Tibial nerve (tissue), 4 donors: Measurements from ENCODE around the gene DSG3. TPM values are rescaled to one million over a fixed set of nuclear protein-coding genes. Genes with fewer than 3 reads are reported as not detected.
"Not testable (repeated sequence)": the region's sequence is repeated elsewhere in the genome, so short reads cannot be mapped to it uniquely, and the experiment has no call there.

Experiments
- DNase-seq, 2 donors: peaks; one replicate each; pipeline ENCODE4 v3.0.0-alpha.2; 2019; ENCODE audit warnings: low spot score in 2 of 2
- H3K27ac ChIP-seq, 4 donors: fragments of 200-600 bp; sonication (generic) in 3 of 4; one replicate each; pipeline ENCODE4 v1.5.1; 2017 to 2019; ENCODE audit warnings: mild to moderate bottlenecking in 1 of 4
- H3K27me3 ChIP-seq, 2 donors: fragments of 200-600 bp; sonication (generic) in 1 of 2; one replicate each; pipeline versions ENCODE4 v1.5.1 to v1.6.0; 2017 to 2019
- H3K36me3 ChIP-seq, 3 donors: fragments of 200-600 bp; sonication (generic); one replicate each; pipeline ENCODE4 v1.5.1; 2018 to 2019
- H3K4me1 ChIP-seq, 4 donors: fragments of 200-600 bp; sonication (generic) in 3 of 4; one replicate each; pipeline ENCODE4 v1.5.1; 2017 to 2019
- H3K4me3 ChIP-seq, 4 donors: fragments of 200-600 bp; sonication (generic) in 3 of 4; one replicate each; pipeline ENCODE4 v1.5.1; 2017 to 2019; ENCODE audit warnings: mild to moderate bottlenecking in 1 of 4, moderate library complexity in 1 of 4
- H3K9me3 ChIP-seq, 4 donors: fragments of 200-600 bp; sonication (generic) in 3 of 4; one replicate each; pipeline ENCODE4 v1.5.1; 2017 to 2019
- CTCF ChIP-seq, 5 experiments: fragments of 200-600 bp in 3 of 5; fragments of 450-650 bp in 2 of 5; sonication (generic) in 3 of 5; IDR thresholded peaks; one replicate each; pipeline ENCODE4 v1.5.1; 2016 to 2019; ENCODE audit warnings: antibody characterized with exemption in 5 of 5, mild to moderate bottlenecking in 3 of 5, moderate library complexity in 2 of 5
- EP300 ChIP-seq, 2 donors: sonication (generic); formaldehyde crosslinking; IDR thresholded peaks; one replicate each; pipeline ENCODE4 v1.6.1; 2017; ENCODE audit warnings: antibody characterized with exemption in 2 of 2, mild to moderate bottlenecking in 1 of 2
- POLR2A ChIP-seq, 2 donors: fragments of 450-650 bp; IDR thresholded peaks; one replicate each; pipeline ENCODE4 v1.6.1; 2017; ENCODE audit warnings: antibody characterized with exemption in 2 of 2, mild to moderate bottlenecking in 2 of 2, moderate library complexity in 2 of 2
- WGBS, 2 donors: methylation state at CpG; one replicate each; pipeline ENCODE4 v1.1.5; 2018; 5-methylcytosine and 5-hydroxymethylcytosine counted together
- total RNA-seq, 4 donors: library from RNA; depleted of rRNA; stranded (reverse); fragments of >200 nt; gene quantifications; one replicate each; pipeline ENCODE4 v1.1.0, GENCODE V29; 2016

The DSG3 gene
- total RNA-seq, 4 donors from 2014 or later, result not detected

GRCh38 chr18:31493941-31494340 lies 46.4 kb downstream of the DSG3 start:
- peaks cover 0 to 15% (median 0%) of the 10 kb centered on the region in 4 donors for H3K4me1 ChIP-seq
- no peaks in the 10 kb centered on the region for H3K36me3 ChIP-seq
- no peak for TF ChIP-seq EP300 (IDR thresholded peaks at IDR 0.05)
- TF ChIP-seq CTCF (IDR thresholded peaks at IDR 0.05), result no peak
- TF ChIP-seq POLR2A (IDR thresholded peaks at IDR 0.05), result no peak
- no peak for DNase-seq
- peaks cover 0 to 21% of the 10 kb centered on the region in 2 donors for H3K27me3 ChIP-seq
- H3K4me3 ChIP-seq, result no peak overlapping the region
- no peak overlapping the region for H3K27ac ChIP-seq
- H3K9me3 ChIP-seq, result no peaks in the 10 kb centered on the region

GRCh38 chr18:31494705-31495244 lies 47.2 kb downstream of the DSG3 start:
- not testable (repeated sequence) for DNase-seq, H3K36me3 ChIP-seq, H3K27ac ChIP-seq, H3K9me3 ChIP-seq, H3K4me3 ChIP-seq
- H3K4me1 ChIP-seq, result peaks cover 0 to 17% (median 0%) of the 10 kb centered on the region in 4 donors
- WGBS, 2 donors, result 57 to 71% methylated on average over 2 of the region's 2 CpGs
- peaks cover 0 to 29% of the 10 kb centered on the region in 2 donors for H3K27me3 ChIP-seq

GRCh38 chr18:31497404-31497835 lies 49.9 kb downstream of the DSG3 start:
- 49 to 58% methylated on average over 7 to 14 of the region's 25 CpGs for WGBS, 2 donors
- Histone ChIP-seq H3K36me3 (no peaks in the 10 kb centered on the region), H3K9me3 (no peaks in the 10 kb centered on the region), H3K27ac (peak overlapping the region in 2 of 4 donors; percentile 51 to 80), H3K4me3 (peak overlapping the region in 3 of 4 donors; percentile 27 to 62 (median 51)), H3K4me1 (peaks cover 0 to 17% (median 0%) of the 10 kb centered on the region in 4 donors), H3K27me3 (peaks cover 0 to 35% of the 10 kb centered on the region in 2 donors)
- TF ChIP-seq POLR2A (IDR thresholded peaks at IDR 0.05), result no peak
- no peak for TF ChIP-seq CTCF (IDR thresholded peaks at IDR 0.05)
- no peak for TF ChIP-seq EP300 (IDR thresholded peaks at IDR 0.05)
- no peak for DNase-seq

GRCh38 chr18:31497836-31498573 lies 50.5 kb downstream of the DSG3 start, which contains the start of gene DSG2:
Gene DSG2, plus strand, starts transcription at chr18:31498177. Its CDS starts 75 bp downstream, at chr18:31498252.
- TF ChIP-seq POLR2A (IDR thresholded peaks at IDR 0.05), result no peak
- TF ChIP-seq EP300 (IDR thresholded peaks at IDR 0.05), result no peak
- TF ChIP-seq CTCF (IDR thresholded peaks at IDR 0.05), result no peak
- 0 to 4% methylated on average over 12 to 26 of the region's 79 CpGs for WGBS, 2 donors
- Histone ChIP-seq H3K4me3 (peak within 1 kb of the TSS; percentile 27 to 62 (median 48)), H3K36me3 (no peaks in the 10 kb centered on the region), H3K27ac (peak within 1 kb of the TSS in 2 of 4 donors; percentile 51 to 80), H3K4me1 (peaks cover 0 to 17% (median 0%) of the 10 kb centered on the region in 4 donors), H3K9me3 (no peaks in the 10 kb centered on the region), H3K27me3 (peaks cover 0 to 35% of the 10 kb centered on the region in 2 donors)
- DNase-seq, result no peak

- Histone ChIP-seq H3K27me3 (peaks cover 0 to 35% of the 10 kb centered on the region in 2 donors), H3K27ac (peak overlapping the region in 2 of 4 donors; percentile 51 to 80), H3K4me1 (peaks cover 0 to 17% (median 0%) of the 10 kb centered on the region in 4 donors), H3K36me3 (no peaks in the 10 kb centered on the region), H3K9me3 (no peaks in the 10 kb centered on the region), H3K4me3 (peak overlapping the region; percentile 27 to 62 (median 48))
- TF ChIP-seq POLR2A (IDR thresholded peaks at IDR 0.05), result no peak
- no peak for TF ChIP-seq CTCF (IDR thresholded peaks at IDR 0.05)
- no peak for TF ChIP-seq EP300 (IDR thresholded peaks at IDR 0.05)
- no peak for DNase-seq
- WGBS, 2 donors, result 21 to 23% methylated on average over 22 of the region's 22 CpGs
Observed at GRCh38 chr18:31498574-31499524, 51.3 kb downstream of the DSG3 start.
